Measurements from ENCODE around the gene SLC29A3.

- TF ChIP-seq TCF12 (IDR thresholded peaks at IDR 0.05) = no peak
- no peak for TF ChIP-seq REST (IDR thresholded peaks at IDR 0.05; ENCODE audit: low read depth, low read length)
- TF ChIP-seq, protein P1, sequence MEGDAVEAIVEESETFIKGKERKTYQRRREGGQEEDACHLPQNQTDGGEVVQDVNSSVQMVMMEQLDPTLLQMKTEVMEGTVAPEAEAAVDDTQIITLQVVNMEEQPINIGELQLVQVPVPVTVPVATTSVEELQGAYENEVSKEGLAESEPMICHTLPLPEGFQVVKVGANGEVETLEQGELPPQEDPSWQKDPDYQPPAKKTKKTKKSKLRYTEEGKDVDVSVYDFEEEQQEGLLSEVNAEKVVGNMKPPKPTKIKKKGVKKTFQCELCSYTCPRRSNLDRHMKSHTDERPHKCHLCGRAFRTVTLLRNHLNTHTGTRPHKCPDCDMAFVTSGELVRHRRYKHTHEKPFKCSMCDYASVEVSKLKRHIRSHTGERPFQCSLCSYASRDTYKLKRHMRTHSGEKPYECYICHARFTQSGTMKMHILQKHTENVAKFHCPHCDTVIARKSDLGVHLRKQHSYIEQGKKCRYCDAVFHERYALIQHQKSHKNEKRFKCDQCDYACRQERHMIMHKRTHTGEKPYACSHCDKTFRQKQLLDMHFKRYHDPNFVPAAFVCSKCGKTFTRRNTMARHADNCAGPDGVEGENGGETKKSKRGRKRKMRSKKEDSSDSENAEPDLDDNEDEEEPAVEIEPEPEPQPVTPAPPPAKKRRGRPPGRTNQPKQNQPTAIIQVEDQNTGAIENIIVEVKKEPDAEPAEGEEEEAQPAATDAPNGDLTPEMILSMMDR (IDR thresholded peaks at IDR 0.05) = no peak
- no peak for TF ChIP-seq GABPA (IDR thresholded peaks at IDR 0.05; ENCODE audit: low read depth)
- no peak for TF ChIP-seq RAD21 (IDR thresholded peaks at IDR 0.05; ENCODE audit: low read length)
- TF ChIP-seq RXRA (IDR thresholded peaks at IDR 0.05; ENCODE audit: borderline replicate concordance, low read depth) = no peak
- TF ChIP-seq JUND (IDR thresholded peaks at IDR 0.05) = no peak
- no peak for TF ChIP-seq GATA2 (CRISPR knock-in tag; IDR thresholded peaks at IDR 0.05)
- TF ChIP-seq, protein P2, sequence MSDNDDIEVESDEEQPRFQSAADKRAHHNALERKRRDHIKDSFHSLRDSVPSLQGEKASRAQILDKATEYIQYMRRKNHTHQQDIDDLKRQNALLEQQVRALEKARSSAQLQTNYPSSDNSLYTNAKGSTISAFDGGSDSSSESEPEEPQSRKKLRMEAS (IDR thresholded peaks at IDR 0.05; ENCODE audit: low read depth) = no peak
- TF ChIP-seq POLR2AphosphoS5 (IDR thresholded peaks at IDR 0.05; ENCODE audit: low read depth, low read length) = no peak
- TF ChIP-seq MXI1 (IDR thresholded peaks at IDR 0.05; ENCODE audit: low read depth, low read length) = no peak
- no peak for TF ChIP-seq ELF1 (IDR thresholded peaks at IDR 0.05)
- no peak for TF ChIP-seq YY1 (IDR thresholded peaks at IDR 0.05; ENCODE audit: low read depth)
Measured at GRCh38 chr10:71280216-71280615, 38.8 kb upstream of the SLC29A3 start.

All from SK-N-SH (cell line).